Measurements from ENCODE around the gene NUDT5. TPM values are rescaled to one million over a fixed set of nuclear protein-coding genes. Genes with fewer than 3 reads are reported as not detected.

Gene NUDT5
- polyA plus RNA-seq, 10 donors, result 23.2 to 39.3 (median 26.5) TPM

- no peak for DNase-seq
These were observed 29.5 kb downstream of the NUDT5 start for GRCh38 chr10:12165999-12166775.

- no peak for DNase-seq
These were observed 30.7 kb downstream of the NUDT5 start for GRCh38 chr10:12165036-12165435.

- no peak for DNase-seq
These were observed 31.6 kb downstream of the NUDT5 start for GRCh38 chr10:12164085-12164484.

GRCh38 chr10:12162927-12163326 is 32.8 kb downstream of the NUDT5 start:
- no peak for DNase-seq

GRCh38 chr10:12160664-12161063 is 35.0 kb downstream of the NUDT5 start:
- DNase-seq, result no peak

- no peak for DNase-seq
These were observed 37.6 kb downstream of the NUDT5 start for GRCh38 chr10:12158111-12158510.

GRCh38 chr10:12156367-12157123 is 39.1 kb downstream of the NUDT5 start:
- no peak for DNase-seq

- DNase-seq, result no peak
These were observed 41.2 kb downstream of the NUDT5 start for GRCh38 chr10:12154516-12154915.

- DNase-seq, result no peak
These were observed 45.5 kb downstream of the NUDT5 start for GRCh38 chr10:12150163-12150562.

GRCh38 chr10:12144538-12144937 is 51.2 kb downstream of the NUDT5 start:
- no peak for DNase-seq

- DNase-seq, result no peak
These were observed 55.7 kb downstream of the NUDT5 start for GRCh38 chr10:12140038-12140437.

GRCh38 chr10:12135631-12136030 is 60.1 kb downstream of the NUDT5 start:
- DNase-seq, result no peak

- peak; percentile 47 to 77 (median 54) for DNase-seq
These were observed 65.3 kb downstream of the NUDT5 start for GRCh38 chr10:12130237-12130872.

GRCh38 chr10:12129222-12130111 is 66.2 kb downstream of the NUDT5 start, which contains the start of gene SEC61A2:
SEC61A2 (plus strand) TSS chr10:12129677; CDS start chr10:12129788, 111 bp downstream.
- DNase-seq, result peak; percentile 90 to 97 (median 96)

- DNase-seq, result no peak
These were observed 74.0 kb downstream of the NUDT5 start for GRCh38 chr10:12121673-12122072.

Other genes with a start within 250 kb of the NUDT5 start
- gene UPF2, start 153.1 kb downstream of the NUDT5 start, polyA plus RNA-seq (ENCODE audit: insufficient read length in 10 of 10), result 10 to 100 TPM; 15.5 to 25.5 (median 20.3) TPM
- 10 to 100 TPM in 6 of 10 donors, 1 to 10 TPM in 4; 8.3 to 15.7 (median 11.5) TPM for gene DHTKD1, start 126.9 kb downstream of the NUDT5 start, polyA plus RNA-seq (ENCODE audit: insufficient read length in 10 of 10)
- gene SEC61A2, start 66.2 kb downstream of the NUDT5 start, polyA plus RNA-seq (ENCODE audit: insufficient read length in 10 of 10), result 10 to 100 TPM in 6 of 10 donors, 1 to 10 TPM in 4; 7.5 to 15.8 (median 10.9) TPM
- 100 to 1,000 TPM in 2 of 10 donors, 10 to 100 TPM in 8; 77.4 to 103 (median 86.7) TPM for gene CDC123, start 297 bp upstream of the NUDT5 start, polyA plus RNA-seq (ENCODE audit: insufficient read length in 10 of 10)
- gene CAMK1D, start 153.7 kb upstream of the NUDT5 start, polyA plus RNA-seq (ENCODE audit: insufficient read length in 10 of 10), result 1 to 10 TPM; 3.3 to 8.2 (median 5.1) TPM

Data from muscle of back (tissue), 11 donors.